Thyroid gland (tissue), 4 donors: Measurements from ENCODE around the gene SMIM15.

Source experiments
- POLR2A ChIP-seq, 2 donors: fragments of 450-650 bp; IDR thresholded peaks; one replicate each; pipeline ENCODE4 v1.6.1; 2017; ENCODE audit warnings: antibody characterized with exemption in 2 of 2, mild to moderate bottlenecking in 2 of 2, moderate library complexity in 1 of 2
- TF ChIP-seq, protein P1 (sequence below), 6 experiments: fragments of 200-600 bp in 3 of 6; fragments of 450-650 bp in 3 of 6; sonication (generic) in 3 of 6; IDR thresholded peaks; one replicate each; pipeline ENCODE4 v1.5.1; 2016 to 2019; ENCODE audit warnings: antibody characterized with exemption in 6 of 6, mild to moderate bottlenecking in 2 of 6, inconsistent platforms in 1 of 6, moderate library complexity in 1 of 6

DNA sequence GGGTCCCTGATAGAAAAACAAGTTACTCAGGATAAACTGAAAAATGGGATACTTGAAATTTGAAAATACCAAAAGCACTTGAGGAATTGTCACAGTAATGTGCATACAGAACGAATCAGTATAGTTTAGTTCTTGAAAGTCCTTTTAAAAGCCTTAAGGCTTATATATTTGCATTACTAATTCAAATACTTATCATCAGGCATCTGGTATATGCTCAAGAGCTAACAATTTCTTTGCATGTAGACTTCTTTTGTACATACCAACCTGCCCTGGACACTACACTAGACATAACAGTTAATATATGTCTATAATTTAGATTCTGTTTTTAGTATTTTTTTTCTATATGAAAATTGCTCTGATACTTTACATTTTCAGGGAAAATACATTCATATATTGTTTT lies 43.2 kb downstream of the SMIM15 start:
- no peak for TF ChIP-seq POLR2A (IDR thresholded peaks at IDR 0.05)
- TF ChIP-seq, protein P1, sequence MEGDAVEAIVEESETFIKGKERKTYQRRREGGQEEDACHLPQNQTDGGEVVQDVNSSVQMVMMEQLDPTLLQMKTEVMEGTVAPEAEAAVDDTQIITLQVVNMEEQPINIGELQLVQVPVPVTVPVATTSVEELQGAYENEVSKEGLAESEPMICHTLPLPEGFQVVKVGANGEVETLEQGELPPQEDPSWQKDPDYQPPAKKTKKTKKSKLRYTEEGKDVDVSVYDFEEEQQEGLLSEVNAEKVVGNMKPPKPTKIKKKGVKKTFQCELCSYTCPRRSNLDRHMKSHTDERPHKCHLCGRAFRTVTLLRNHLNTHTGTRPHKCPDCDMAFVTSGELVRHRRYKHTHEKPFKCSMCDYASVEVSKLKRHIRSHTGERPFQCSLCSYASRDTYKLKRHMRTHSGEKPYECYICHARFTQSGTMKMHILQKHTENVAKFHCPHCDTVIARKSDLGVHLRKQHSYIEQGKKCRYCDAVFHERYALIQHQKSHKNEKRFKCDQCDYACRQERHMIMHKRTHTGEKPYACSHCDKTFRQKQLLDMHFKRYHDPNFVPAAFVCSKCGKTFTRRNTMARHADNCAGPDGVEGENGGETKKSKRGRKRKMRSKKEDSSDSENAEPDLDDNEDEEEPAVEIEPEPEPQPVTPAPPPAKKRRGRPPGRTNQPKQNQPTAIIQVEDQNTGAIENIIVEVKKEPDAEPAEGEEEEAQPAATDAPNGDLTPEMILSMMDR (IDR thresholded peaks at IDR 0.05) = no peak
